Choroid plexus epithelial cell (primary cell): ENCODE results near the gene UBE2QL1.

Source experiments
- DNase-seq: peaks from one replicate; pipeline ENCODE4 v3.0.0-alpha.2; 2010; ENCODE audit warnings: low read depth
- H3K4me3 ChIP-seq: 2 replicates; pipeline ENCODE4 v1.5.1; 2011; ENCODE audit warnings: low read depth, mild to moderate bottlenecking, control low read depth, low read length, moderate library complexity
- CTCF ChIP-seq: conservative IDR thresholded peaks from 2 replicates; pipeline ENCODE4 v1.5.1; 2011; ENCODE audit warnings: low read depth, mild to moderate bottlenecking, control low read depth, inconsistent platforms, low read length, moderate library complexity

The UBE2QL1 gene

DNA sequence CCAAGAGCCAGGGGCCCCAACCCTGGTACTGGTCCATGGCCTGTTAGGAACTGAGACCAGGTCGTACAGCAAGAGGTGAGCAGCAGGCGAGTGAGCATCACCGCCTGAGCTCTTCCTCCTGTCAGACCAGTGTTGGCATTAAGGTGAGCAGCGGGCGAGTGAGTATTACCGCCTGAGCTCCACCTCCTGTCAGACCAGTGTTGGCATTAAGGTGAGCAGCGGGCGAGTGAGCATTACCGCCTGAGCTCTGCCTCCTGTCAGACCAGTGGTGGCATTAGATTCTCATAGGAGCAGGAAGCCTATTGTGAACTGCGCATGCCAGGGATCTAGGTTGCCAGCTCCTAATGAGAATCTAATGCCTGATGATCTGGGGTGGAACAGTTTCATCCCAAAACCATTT lies 31.0 kb upstream of the UBE2QL1 start:
- no peak for TF ChIP-seq CTCF
- H3K4me3 ChIP-seq: no peak overlapping the region
- DNase-seq: no peak

- TF ChIP-seq CTCF: no peak
Observed at GRCh38 chr5:6418679-6419276, 29.9 kb upstream of the UBE2QL1 start.

GRCh38 chr5:6419340-6419852 lies 29.3 kb upstream of the UBE2QL1 start:
- no peak overlapping the region for H3K4me3 ChIP-seq
- no peak for DNase-seq
- no peak for TF ChIP-seq CTCF

More at GRCh38 chr5:6418679-6419276, 29.9 kb upstream of the UBE2QL1 start:
- no peak overlapping the region for H3K4me3 ChIP-seq
- no peak for DNase-seq

GRCh38 chr5:6423327-6424109 lies 25.1 kb upstream of the UBE2QL1 start:
- no peak overlapping the region for H3K4me3 ChIP-seq
- no peak for TF ChIP-seq CTCF
- DNase-seq: no peak

- DNase-seq: no peak
- no peak overlapping the region for H3K4me3 ChIP-seq
- TF ChIP-seq CTCF: no peak
Observed at GRCh38 chr5:6424110-6424659, 24.5 kb upstream of the UBE2QL1 start.

GRCh38 chr5:6424700-6425099 lies 24.0 kb upstream of the UBE2QL1 start:
- no peak for DNase-seq
- TF ChIP-seq CTCF: no peak
- H3K4me3 ChIP-seq: no peak overlapping the region
